AG09319 (cell line): ENCODE data around the gene CCM2L.

ENCODE experiments used
- DNase-seq: peaks from one replicate; pipeline ENCODE4 v3.0.0-alpha.2; 2010; ENCODE audit warnings: low read depth; ENCODE audit errors: extremely low read depth
- TF ChIP-seq, protein P1 (sequence below): IDR thresholded peaks from 2 replicates; pipeline ENCODE4 v1.5.1; 2011; ENCODE audit warnings: low read depth, mild to moderate bottlenecking, inconsistent platforms, low read length, moderate library complexity

Gene CCM2L

DNA sequence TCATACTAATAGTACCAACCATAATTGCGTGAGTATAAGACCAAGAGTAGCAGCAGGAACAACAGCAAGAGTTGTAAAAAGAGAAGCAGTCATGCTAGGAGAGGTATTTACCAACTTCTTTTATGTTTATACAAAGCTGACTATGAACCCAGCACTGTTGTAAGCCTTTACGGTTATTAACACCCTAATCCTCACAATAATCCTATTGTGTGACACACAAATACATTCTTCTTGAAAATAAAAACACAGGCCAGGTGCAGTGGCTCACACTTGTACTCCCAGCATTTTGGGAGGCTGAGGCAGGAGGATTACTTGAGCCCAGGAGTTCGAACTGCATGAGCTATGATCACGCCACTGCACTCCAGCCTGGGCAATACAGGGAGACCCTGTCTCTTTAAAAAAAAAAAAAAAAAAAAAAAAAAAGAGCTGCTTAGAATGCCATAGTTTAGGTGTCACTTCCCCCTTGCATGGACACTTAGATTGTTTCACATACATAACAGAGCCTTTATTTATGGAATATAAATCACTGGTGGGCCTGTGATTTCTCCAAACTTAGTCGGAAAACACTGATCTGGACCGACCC lies 62.0 kb downstream of the CCM2L start:
- DNase-seq: no peak
- TF ChIP-seq, protein P1, sequence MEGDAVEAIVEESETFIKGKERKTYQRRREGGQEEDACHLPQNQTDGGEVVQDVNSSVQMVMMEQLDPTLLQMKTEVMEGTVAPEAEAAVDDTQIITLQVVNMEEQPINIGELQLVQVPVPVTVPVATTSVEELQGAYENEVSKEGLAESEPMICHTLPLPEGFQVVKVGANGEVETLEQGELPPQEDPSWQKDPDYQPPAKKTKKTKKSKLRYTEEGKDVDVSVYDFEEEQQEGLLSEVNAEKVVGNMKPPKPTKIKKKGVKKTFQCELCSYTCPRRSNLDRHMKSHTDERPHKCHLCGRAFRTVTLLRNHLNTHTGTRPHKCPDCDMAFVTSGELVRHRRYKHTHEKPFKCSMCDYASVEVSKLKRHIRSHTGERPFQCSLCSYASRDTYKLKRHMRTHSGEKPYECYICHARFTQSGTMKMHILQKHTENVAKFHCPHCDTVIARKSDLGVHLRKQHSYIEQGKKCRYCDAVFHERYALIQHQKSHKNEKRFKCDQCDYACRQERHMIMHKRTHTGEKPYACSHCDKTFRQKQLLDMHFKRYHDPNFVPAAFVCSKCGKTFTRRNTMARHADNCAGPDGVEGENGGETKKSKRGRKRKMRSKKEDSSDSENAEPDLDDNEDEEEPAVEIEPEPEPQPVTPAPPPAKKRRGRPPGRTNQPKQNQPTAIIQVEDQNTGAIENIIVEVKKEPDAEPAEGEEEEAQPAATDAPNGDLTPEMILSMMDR: no peak

DNA sequence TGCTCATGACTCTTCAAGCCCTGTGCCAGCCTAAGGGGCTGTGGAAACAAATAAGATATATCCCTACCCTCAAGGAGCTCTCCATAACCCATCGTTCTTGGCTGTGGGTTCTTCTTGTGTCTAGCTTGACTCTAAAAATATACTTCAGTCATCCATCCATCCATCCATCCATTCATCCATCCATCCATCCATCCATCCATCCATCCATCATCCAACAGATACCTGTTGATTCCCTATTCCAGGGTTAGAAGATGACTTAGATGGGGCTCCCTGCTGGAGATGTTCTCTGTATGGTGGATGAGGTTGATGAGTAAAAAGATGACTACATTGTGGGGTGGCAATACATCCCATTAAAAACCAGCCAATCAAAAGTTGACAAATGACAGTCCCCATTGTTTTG lies 65.3 kb downstream of the CCM2L start:
- TF ChIP-seq, protein P1: no peak
- DNase-seq: no peak

DNA sequence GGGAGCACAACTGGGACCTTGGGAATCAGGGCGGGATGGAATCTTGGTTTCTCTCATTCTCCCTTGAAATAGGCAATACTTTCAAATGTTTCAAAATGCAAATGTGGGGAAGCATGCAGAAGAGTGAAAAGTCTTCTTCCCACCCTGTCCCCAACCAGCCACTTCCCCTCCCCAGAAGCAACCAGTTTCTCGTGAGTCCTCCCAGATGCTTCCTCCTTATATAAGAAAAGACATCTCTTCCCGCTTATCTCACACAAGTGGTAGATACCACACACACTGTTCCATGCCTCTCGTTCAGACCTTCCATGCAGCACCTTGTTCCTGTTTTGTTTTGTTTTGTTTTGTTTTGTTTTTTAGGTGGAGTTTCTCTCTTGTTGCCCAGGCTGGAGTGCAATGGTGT lies 67.0 kb downstream of the CCM2L start:
- TF ChIP-seq, protein P1: no peak
- DNase-seq: no peak

DNA sequence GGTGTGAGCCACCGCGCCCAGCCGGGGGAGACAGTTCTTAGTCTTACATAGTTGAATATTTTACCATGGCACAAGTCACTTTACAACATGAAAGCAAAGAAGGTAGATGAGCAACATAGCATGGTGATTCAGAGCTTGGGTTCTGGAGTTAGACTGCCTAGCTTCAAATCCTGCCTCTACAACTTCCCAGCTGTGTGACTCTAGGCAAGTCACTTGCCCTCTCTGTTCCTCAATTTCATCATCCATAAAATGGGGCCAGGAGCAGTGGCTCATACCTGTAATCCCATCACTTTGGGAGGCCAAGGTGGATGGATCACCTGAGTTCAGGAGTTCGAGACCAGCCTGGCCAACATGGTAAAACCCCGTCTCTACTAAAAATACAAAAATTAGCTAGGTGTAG lies 68.1 kb downstream of the CCM2L start:
- TF ChIP-seq, protein P1: no peak
- no peak for DNase-seq

DNA sequence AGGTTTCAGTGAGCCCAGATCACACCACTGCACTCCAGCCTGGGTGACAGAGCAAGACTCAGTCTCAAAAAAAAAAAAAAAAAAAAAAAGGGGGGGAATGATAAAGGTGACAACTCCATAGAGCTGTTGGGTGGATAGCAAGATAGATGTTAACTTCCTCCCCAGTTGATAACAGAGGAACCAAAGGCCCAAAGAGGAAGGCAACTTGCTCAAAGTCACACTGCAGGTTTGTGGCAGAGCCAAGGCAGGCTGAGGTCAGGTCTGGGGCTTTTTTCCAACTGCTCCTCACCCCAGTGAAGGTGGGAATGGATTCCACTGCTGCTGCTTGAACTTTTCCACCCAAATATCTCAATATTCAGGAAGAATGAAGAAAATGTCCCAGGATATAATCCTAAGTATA lies 68.6 kb downstream of the CCM2L start:
- TF ChIP-seq, protein P1: no peak
- no peak for DNase-seq

DNA sequence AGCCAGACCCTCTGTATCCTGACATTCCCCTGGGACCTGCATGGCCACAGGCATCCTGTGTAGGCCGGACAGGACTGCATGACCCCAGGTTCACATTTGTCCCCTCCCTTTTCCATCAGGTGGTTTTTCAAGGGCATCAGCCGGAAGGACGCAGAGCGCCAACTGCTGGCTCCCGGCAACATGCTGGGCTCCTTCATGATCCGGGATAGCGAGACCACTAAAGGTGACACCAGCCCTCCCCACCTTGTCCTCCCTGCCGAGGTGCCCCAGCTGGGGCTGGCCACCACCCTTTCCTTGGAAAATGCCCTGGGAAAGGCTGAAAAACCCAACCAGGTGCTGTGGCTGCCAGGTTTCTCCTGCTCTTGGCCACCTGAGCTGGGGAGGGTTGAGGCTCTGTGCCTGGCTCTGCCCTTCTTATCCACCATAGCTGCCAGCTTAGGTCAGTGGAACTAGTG lies 69.4 kb downstream of the CCM2L start:
- TF ChIP-seq, protein P1: no peak
- no peak for DNase-seq

DNA sequence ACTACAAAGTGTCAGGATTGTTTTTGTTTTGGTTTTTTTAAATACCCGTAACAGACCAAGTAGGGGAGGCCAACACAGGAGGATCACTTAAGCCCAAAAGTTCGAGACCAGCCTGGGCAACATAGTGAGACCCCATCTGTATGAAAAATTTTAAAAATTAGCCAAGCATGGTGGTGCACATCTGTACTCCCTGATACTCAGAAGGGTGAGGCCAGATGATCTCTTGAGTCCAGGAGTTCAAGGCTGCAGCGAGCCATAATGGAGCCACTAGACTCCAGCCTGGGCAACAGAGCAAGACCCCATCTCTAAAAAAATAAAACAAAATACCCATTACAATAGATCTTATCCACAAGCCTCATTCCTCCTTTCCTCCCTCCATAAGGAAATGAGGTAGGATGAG lies 70.5 kb downstream of the CCM2L start:
- DNase-seq: no peak
- TF ChIP-seq, protein P1: no peak
